NCI-H1092 treated with DMSO at 0.1 percent for 48 hours (cell line): ENCODE results near the gene SPATA45.
"Not testable (repeated sequence)": the region's sequence is repeated elsewhere in the genome, so short reads cannot be mapped to it uniquely, and the experiment has no call there.

Source experiments
- DNase-seq: peaks from one replicate; lab custom pipeline; 2025; lab: John Stamatoyannopoulos, UW

The SPATA45 gene

DNA sequence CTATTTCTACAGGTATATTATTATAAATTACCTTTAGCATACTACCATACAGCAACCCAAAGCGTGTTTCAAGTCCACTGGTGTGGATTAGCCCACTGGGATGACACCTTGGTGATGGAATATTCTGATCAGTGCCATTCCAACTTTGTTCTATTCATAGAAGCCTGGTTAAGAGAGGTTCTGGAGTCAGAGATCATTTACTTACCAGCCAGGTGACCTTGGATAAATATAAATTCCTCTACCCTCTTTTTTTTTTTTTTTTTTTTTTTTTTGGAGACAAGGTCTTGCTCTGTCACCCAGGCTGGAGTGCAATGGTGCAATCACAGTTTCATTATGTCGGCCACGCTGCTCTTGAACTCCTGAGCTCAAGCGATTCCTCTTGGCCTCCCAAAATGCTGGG is at the start of gene SPATA45:
Gene SPATA45, minus strand, starts transcription at position 101 of the 400 bp plus-strand sequence. CDS start 11,500 bp downstream, outside the sequence.
- DNase-seq, result no peak

DNA sequence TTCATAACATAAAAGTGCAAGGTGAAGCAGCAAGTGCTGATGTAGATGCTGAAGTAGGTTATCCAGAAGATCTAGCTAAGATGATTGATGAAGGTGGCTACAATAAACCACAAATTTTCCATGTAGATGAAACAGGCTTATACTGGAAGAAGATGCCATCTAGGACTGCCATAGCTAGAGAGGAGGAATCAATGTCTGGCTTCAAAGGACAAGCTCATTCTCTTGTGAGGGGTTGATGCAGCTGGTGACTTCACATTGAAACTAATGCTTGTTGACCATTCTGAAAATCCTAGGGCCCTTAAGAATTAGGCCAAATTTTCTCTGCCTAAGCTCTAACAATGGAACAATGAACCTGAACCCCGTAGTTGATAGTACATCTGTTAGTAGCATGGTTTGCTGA is 44.7 kb upstream of the SPATA45 start:
- DNase-seq, result no peak

DNA sequence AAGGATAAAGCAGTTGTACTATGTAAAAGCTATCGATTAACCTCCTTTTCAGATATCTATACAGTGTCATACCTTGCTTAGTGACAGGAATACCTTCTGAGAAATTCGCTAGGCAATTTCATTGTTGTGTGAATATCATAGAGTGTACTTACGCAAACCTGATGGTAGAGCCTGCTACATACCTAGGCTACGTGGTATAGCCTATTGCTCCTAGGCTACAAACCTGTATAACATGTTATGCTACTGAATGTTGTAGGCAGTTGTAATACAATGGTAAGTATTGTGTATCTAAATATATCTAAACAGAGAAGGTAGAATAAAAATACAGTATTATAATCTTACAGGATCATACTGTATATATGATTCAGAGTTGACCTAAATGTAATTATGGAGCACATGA is 37.1 kb upstream of the SPATA45 start:
- no peak for DNase-seq

DNA sequence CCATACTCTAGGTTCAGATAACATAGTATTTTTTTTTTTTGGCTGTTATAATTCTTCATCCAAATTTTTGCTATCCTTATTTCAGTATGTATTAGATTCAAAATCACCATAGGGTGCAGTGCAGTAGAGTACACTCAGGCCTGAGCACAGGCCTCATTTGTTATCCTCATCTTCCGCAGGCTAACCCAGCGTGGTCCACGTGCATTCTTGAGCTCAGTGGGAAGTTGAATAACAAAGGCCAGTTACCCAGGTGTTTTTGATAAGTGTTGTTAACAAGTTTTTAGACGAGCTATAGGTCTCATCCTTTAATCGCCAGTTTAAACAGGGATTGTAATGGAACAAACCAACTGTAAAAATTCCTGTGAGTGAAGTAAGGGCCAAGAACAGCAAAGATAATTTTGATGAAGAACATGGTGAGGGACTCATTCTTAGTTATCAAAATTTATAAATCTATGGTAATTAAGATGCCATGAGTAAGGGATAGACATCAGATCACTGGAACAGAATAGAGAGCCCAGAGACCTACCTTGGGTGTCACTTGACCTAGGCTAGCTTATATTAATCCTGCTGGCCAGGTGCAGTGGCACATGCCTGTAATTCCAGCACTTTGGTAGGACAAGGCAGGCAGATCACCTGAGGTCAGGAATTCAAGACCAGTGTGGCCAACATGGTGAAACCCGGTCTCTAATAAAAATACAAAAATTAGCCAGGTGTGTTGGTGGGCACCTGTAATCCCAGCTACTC is 32.7 kb upstream of the SPATA45 start:
- no peak for DNase-seq

DNA sequence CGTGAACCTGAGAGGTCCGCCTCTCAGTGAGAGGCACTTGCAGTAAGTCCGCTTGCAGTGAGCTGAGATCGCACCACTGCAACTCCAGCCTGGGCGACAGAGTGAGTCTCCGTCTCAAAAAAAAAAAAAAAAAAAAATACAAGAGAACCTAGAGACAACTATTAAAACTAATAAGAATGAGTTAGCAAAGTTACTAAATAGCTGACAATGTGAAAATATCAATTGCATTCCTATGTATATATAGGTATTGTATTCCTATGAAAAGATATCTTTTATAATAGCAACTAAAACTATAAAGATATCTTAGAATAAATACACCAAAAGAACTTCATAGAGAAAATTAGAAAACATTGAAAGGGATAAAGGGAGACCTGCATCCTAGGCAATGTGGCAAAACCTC is 31.0 kb upstream of the SPATA45 start:
- DNase-seq, result no peak

DNA sequence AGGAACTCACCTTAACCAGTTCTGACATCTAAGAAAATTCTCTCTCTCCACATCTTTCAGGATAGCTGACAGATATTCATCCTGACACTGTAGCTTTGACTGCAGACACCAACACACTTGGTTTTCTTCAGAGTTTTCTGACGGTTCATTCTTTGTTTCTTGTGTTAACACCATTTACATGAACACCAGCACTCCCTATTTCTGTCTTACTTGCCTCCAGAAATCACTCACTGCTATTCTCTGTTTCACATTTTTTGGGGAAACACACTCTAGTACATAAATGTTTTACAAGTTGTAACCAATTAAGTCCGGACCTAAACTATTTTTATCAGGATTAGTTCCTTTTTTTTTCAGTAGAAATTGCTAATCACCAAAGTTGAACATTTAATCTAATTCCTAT is 26.1 kb upstream of the SPATA45 start:
- no peak for DNase-seq

DNA sequence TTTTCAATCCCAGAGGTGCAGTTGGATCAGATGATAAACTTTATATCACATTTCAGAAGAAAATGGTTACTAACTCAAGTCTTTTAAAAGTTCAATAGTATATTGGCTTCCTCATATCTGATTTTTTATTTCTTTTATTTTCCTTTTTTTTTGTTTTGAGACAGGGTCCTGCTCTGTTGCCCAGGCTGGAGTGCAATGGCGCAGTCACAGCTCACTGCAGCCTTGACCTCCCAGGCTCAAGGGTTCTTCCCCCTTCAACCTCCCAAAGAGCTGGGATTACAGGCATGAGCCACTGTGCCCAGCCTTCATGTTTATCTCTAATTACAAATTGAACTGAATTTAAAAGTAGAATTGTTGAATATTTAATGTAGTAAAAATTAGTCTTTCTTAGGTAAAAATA is 24.5 kb upstream of the SPATA45 start:
- no peak for DNase-seq

DNA sequence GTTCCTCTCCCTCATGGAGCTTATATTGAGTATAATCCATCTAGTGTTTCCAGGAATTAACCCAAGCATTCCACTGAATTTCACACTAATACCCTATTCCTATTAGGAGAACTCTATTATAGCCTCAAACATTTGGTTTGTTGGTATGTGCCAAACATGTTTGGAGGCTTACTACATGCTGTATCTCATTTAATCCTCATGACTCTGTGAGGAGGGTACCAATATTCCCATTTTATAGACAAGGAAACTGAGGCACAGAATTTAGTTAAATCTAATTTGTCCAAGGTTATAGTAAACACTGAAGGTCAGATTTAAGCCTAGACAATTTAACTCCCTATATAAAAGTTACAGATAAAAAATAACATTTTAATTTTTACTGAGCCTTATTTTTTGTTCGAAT is 19.7 kb upstream of the SPATA45 start:
- DNase-seq, result no peak

DNA sequence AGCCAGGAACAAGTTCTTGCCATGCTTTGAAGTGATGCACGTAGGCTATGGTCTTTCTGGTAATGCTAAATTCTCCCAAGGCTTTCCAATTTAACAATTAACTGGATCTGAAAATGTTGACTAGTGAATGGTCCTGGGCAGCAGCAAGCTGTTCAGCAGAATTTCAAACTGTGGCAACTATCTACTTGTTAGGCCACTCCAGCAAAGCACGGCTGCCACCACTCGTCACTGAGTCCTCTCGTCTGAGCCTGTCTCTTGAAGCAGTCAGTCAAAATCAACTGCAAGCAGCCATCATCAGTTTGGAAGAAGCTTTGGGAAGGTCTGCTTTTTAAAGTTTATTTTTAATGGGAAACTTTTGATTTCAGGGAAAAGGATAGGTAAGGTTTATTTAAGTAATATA is 16.8 kb upstream of the SPATA45 start:
- DNase-seq, result no peak

DNA sequence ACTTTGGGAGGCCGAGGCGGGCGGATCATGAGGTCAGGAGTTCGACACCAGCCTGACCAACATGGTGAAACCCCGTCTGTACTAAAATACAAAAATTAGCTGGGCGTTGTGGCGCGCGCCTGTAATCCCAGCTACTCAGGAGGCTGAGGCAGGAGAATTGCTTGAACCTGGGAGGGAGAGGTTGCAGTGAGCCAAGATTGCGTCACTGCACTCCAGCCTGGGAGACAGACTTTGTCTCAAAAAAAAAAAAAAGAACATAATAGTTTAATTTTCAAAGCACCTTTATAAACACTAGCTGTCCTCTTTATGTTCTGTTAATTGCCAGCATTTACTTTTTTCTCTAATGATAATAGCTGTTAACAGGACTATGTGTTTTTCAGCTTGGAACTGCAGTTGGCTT is 15.9 kb upstream of the SPATA45 start:
- not testable (repeated sequence) for DNase-seq

DNA sequence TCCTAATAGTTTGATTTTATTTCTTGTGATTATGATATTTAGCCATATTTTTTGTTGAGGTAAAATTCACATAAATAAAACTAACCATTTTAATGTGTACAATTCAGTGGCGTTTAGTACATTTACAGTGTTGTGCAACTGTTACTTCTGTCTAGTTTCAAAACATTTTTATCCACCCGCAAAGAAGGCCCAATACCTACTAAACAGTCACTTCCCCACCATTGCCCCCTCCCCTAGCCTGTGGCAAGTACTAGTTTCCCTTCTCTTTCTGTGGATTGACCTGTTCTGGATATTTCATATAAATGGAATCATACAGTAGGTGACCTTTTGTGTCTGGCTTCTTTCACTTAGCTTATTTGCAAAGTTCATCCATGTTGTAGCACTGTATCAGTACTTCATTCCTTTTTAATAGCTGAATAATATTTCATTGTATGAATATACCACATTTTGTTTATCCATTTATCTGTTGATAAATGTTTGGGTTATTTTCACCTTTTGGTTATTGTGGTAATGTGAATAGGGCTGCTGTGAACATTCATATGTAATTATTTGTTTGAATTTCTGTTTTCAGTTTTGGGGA is 14.8 kb upstream of the SPATA45 start:
- DNase-seq, result no peak

DNA sequence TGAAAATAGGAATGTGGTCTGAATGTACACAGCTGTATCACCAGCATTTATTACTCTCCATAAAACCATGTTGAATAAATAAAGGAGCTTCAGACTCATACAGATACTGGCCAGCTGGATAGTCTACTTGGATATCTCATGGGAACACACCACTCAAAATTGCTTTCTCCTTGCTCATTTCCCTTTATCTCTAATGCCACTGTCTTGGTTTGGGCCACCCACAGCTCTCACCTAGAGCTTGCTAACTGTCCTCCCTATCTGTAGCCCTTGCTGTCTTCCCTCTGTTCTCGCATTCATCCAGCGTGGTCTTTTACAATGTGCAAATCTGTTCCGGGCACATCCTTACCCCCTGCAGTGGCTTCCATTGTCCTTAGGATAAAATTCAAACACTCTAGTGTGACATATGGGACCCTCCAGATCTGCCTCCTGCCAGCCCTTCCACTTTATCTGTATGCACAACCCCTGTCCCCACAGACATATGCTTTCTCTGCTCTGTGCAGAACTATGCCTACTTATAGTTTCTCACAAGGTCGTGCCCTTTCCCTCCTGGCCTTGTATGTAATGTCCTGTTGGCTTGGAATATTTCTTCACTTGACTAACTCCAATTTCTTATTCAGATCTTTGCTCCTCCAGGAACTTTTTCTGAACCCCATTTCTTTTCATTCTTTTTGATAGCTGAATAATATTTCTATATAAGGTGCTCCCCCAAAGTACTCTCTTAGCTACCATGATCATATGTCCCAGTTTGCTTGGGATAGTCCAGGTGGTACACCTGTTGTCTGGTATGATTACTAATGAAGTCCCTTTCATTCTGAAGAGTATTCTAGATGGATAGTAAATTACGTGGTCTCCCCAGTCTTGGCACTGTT is 13.5 kb upstream of the SPATA45 start:
- peak; percentile 37 for DNase-seq

DNA sequence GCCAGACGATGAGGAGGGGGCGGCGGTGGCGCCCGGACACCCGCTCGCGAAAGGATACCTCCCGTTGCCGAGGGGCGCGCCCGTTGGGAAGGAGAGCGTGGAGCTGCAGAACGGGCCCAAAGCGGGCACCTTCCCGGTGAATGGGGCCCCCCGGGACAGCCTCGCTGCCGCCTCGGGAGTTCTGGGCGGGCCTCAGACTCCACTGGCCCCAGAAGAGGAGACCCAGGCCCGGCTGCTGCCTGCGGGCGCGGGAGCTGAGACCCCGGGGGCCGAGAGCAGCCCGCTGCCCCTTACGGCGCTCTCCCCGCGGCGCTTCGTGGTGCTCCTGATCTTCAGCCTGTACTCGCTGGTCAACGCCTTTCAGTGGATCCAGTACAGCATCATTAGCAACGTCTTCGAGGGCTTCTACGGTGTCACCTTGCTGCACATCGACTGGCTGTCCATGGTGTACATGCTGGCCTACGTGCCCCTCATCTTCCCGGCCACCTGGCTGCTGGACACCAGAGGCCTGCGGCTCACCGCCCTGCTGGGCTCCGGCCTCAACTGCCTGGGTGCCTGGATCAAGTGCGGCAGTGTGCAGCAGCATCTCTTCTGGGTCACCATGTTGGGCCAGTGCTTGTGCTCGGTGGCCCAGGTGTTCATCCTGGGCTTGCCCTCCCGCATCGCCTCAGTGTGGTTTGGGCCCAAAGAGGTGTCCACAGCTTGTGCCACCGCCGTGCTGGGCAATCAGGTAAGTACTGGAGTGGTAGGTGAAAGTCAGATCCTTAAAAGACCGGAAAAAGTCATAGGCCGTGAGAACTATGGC is 11.2 kb upstream of the SPATA45 start:
- peak; percentile 77 for DNase-seq

DNA sequence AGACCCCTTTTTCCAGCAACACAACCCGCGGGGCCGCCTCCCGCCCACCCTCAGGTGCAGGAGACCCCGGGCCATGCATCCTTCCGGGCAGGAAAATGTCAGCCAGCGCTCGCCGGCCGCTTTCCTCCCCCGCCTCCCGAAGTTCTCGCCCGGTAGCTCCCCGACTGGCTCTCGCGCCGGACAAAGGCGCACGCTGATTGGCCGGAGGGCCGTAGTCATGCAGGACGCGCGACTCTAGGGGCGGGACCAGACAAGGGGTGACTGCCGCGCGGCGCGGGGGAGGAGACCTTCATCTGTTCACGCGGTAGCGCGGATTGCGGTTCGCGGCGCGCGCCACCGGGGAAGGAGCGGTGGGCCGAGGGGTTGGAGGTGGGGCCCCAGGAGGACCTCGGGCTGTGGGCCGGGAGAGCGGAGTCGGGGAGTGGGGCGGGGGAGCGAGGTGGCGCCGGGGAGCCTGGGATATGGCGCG is 10.6 kb upstream of the SPATA45 start, which contains the start of gene FLVCR1:
Gene FLVCR1, plus strand, starts transcription at position 284 of the 469 bp plus-strand sequence. Its CDS starts 178 bp downstream, at position 462.
- peak; percentile 98 for DNase-seq

DNA sequence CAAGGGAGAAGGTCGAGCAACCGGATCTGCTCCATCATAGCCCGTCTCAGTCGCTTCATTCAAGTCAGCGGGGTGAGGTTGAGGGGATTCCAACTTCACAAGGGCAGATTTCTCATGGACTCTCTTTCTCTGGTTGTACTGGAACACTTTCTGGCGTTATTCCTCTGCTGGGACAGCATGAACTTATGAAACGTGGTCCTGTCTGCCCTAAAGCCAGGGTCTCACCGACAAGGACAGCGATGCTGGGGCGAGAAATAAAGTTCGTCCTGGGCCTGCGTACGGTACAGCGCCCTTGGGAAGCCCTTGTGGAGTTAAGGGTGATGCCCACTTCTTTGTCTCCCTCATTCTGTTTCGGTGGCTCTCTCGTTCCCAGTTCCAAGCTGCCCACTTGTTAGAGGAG is 9.3 kb upstream of the SPATA45 start:
- no peak for DNase-seq

DNA sequence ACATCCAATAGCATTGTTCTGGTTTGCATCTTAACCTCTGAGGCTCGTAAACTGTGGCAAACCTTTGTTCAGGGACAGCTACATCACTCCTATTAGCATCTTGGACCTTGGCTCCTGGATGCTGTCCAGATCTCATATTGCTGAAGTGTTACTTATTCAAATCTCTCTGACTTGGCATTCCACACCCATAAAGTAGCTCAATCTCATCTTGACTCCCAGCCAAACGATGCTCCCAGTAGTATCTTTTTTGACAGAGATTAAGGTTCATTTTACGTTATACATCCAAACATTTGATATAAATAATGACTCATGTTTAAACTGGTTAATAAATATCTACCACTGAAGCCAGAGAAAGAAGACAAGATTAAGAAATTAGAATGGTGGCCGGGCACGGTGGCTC is 6.2 kb upstream of the SPATA45 start:
- no peak for DNase-seq

DNA sequence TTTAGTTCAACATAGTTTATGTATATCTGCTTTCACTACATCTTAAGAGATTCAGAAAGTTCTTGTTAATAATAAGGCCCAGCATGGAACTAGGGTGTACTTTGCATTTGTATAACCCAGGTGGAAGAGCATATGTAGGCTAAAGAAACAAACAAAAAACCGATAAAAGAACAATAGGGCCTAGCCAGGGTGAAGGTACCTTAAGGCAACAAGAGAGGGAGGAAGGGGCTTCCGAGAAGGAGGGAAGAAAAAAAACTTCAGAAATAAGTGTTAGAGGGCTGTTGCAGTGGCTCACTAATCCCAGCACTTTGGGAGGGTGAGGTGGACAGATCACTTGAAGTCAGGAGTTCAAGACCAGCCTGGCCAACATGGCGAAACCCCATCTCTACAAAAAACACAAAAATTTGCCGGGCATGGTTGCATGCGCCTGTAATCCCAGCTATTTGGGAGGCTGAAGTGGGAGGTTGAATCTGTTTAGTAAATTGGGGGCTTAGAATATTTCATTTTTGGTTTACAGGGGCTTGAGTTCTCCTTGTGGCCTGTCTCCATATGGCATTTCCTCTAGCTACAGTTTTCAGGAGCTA is 4.7 kb upstream of the SPATA45 start:
- DNase-seq, result no peak

DNA sequence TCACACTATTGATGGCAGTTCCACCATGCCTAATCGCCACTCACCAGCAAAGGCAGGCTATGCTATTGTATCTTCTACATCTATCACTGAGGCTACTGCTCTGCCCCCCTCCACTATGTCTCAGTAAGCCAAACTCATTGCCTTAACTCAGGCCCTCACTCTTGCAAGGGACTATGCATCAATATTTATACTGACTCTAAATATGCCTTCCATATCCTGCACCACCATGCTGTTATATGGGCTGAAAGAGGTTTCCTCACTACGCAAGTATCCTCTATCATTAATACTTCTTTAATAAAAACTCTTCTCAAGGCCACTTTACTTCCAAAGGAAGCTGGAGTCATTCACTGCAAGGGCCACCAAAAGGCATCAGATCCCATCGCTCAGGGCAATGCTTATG is 2.9 kb downstream of the SPATA45 start:
- DNase-seq, result not testable (repeated sequence)

DNA sequence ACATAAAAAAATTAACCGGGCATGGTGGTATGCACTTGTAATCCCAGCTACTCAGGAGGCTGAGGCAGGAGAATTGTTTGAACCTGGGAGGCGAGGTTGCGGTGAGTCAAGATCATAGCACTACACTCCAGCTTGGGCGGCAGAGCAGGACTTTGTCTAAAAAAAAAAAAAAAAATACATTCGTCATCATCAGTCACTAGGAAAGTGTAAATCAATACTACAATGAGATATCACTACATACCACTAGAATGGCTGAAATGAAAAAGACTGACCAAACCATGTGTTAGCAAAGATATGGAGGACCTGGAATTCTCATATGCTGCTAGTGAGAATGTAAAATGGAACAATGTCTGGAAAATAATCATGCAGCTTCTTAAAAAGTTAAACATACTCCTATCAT is 9.3 kb downstream of the SPATA45 start:
- no peak for DNase-seq

DNA sequence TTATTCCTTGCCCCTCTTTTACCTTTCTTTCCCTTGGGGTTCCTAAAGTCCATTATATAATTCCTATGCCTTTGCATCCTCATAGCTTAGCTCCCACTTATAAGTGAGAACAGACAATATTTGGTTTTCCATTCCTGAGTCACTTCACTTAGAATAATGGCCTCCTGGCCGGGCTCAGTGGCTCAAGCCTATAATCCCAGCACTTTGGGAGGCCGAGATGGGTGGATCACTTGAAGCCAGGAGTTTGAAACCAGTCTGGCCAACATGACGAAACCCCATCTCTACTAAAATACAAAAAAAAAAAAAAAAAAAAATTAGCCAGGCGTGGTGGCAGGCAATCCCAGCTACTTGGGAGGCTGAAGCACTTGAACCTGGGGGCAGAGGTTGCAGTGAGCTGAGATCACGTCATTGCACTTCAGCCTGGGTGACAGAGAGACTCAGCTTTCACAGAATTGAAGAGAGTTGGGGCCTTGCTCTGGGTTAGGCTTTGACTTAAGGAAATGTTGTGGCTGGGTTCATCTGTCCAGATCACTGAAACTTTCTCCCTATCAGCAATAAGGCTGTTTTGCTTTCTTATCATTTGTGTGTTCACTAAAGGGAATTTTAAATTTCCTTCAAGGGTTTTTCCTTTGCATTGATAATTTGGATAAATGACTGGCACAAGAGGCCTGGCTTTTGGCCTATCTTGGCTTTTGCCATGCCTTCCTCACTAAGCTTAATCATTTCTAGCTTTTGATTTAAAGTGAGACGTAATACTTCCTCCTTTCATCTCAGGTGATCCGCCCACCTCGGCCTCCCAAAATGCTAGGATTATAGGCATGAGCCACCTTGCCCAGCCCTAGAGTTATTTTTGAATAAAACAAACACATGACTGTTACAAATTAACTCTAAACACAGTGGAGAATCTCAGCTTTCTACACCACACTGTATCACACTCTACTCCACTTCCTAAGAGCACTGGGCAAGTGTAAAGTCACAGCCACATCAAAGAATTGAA is 13.9 kb downstream of the SPATA45 start:
- DNase-seq, result not testable (repeated sequence)
